Common myeloid progenitor, CD34-positive (primary cell): ENCODE measurements around the gene POU2F2.
A peak's percentile ranks its signal among the peaks of the same experiment; 100 is the strongest.

Source experiments
- CTCF ChIA-PET: fragments of 350-600 bp; sonication (Branson Sonifier 250); formaldehyde crosslinking; loops from one replicate; lab custom pipeline; 2021; ENCODE audit warnings: antibody characterized with exemption; lab: Charles Lee
- POLR2A ChIA-PET: fragments of 350-600 bp; sonication (Branson Sonifier 250); formaldehyde crosslinking; loops from one replicate; lab custom pipeline; 2021; ENCODE audit warnings: antibody characterized with exemption; lab: Charles Lee
- DNase-seq, 3 donors: peaks; one replicate each; pipeline versions ENCODE4 v3.0.0 to v3.0.0-alpha.2; 2013
- H3K27ac ChIP-seq, 2 experiments: 1 replicate in 1 of 2; 2 replicates in 1 of 2; pipeline ENCODE4 v1.7.0; 2013; ENCODE audit warnings: inconsistent platforms in 2 of 2, low read length in 2 of 2, mild to moderate bottlenecking in 2 of 2, low read depth in 1 of 2, moderate library complexity in 1 of 2; ENCODE audit not compliant: severe bottlenecking in 2 of 2, insufficient read depth in 1 of 2, poor library complexity in 1 of 2
- H3K27me3 ChIP-seq, 5 experiments: replicated peaks in 2 of 5; 1 replicate in 3 of 5; 2 replicates in 2 of 5; pipeline versions ENCODE4 v1.6.1 to v1.7.0; 2013; ENCODE audit warnings: low read length in 4 of 5, mild to moderate bottlenecking in 2 of 5, moderate library complexity in 2 of 5, inconsistent platforms in 1 of 5; ENCODE audit not compliant: insufficient read depth in 5 of 5, control insufficient read depth in 4 of 5
- H3K36me3 ChIP-seq, 4 experiments: 1 replicate in 2 of 4; 2 replicates in 2 of 4; pipeline versions ENCODE4 v1.6.1 to v1.7.0; 2013; ENCODE audit warnings: low read length in 3 of 4, control low read depth in 1 of 4, mild to moderate bottlenecking in 1 of 4; ENCODE audit not compliant: control insufficient read depth in 4 of 4, insufficient read depth in 4 of 4
- H3K4me1 ChIP-seq, 4 experiments: 1 replicate in 3 of 4; 2 replicates in 1 of 4; pipeline versions ENCODE4 v1.6.1 to v1.7.1; 2013; ENCODE audit warnings: low read length in 3 of 4, mild to moderate bottlenecking in 3 of 4, control low read depth in 1 of 4, inconsistent platforms in 1 of 4, moderate library complexity in 1 of 4; ENCODE audit not compliant: control insufficient read depth in 4 of 4, insufficient read depth in 4 of 4; ENCODE audit errors: control extremely low read depth in 1 of 4
- H3K4me3 ChIP-seq, 7 experiments: 1 replicate in 4 of 7; 2 replicates in 3 of 7; pipeline versions ENCODE4 v1.5.1 to v1.7.0; 2013; ENCODE audit warnings: mild to moderate bottlenecking in 7 of 7, low read length in 6 of 7, moderate library complexity in 6 of 7, inconsistent platforms in 2 of 7, low read depth in 2 of 7, control low read depth in 1 of 7; ENCODE audit not compliant: insufficient read depth in 4 of 7, control insufficient read depth in 1 of 7; ENCODE audit errors: extremely low read depth in 1 of 7
- H3K9me3 ChIP-seq, 5 experiments: 1 replicate in 4 of 5; 2 replicates in 1 of 5; pipeline versions ENCODE4 v1.6.1 to v1.7.1; 2013; ENCODE audit warnings: low read length in 4 of 5, mild to moderate bottlenecking in 2 of 5, inconsistent platforms in 1 of 5, low read depth in 1 of 5, moderate library complexity in 1 of 5; ENCODE audit not compliant: control insufficient read depth in 4 of 5, insufficient read depth in 2 of 5; ENCODE audit errors: control extremely low read depth in 1 of 5
- WGBS: methylation state at CpG from one replicate; pipeline ENCODE4 v1.1.5; 2013; ENCODE audit not compliant: insufficient coverage; 5-methylcytosine and 5-hydroxymethylcytosine counted together

POU2F2 gene

DNA sequence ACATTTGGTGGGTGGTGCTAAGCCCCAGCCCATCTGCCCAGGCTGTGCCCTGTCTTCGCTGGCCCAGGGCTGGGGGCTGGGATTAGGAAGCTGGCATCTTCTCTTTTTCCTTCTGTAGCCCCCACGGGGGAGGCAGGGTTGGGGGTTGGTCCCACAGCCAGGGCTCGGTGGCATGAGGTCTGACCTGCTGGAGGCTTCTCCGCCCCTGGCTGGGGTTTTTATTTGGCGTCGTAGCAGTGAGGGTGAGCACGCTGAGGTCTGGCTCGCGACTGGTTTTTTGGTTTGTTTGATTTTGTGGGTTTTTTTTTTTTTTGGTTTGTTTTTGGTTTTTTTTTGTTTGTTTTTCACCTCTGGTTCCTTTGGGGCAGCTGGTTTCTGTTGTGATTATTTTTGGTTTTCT lies 41.6 kb downstream of the POU2F2 start:
- Histone ChIP-seq H3K27me3 (no peaks in the 10 kb centered on the region), H3K9me3 (no peaks in the 10 kb centered on the region), H3K4me3 (no peak overlapping the region), H3K27ac (peak overlapping the region in 1 of 2 experiments; percentile 2), H3K36me3 (peaks cover 2 to 17% (median 8%) of the 10 kb centered on the region in 4 experiments), H3K4me1 (peaks cover 0 to 27% (median 10%) of the 10 kb centered on the region in 4 experiments)
- POLR2A ChIA-PET: no interaction called here
- DNase-seq: no peak
- WGBS: 83% methylated on average over 3 of the region's 9 CpGs
- CTCF ChIA-PET: interaction anchor here (0.6 kb wide), 1 partner anchor 727 kb away, joined by 3 read pairs; no protein-coding TSS in a partner anchor

DNA sequence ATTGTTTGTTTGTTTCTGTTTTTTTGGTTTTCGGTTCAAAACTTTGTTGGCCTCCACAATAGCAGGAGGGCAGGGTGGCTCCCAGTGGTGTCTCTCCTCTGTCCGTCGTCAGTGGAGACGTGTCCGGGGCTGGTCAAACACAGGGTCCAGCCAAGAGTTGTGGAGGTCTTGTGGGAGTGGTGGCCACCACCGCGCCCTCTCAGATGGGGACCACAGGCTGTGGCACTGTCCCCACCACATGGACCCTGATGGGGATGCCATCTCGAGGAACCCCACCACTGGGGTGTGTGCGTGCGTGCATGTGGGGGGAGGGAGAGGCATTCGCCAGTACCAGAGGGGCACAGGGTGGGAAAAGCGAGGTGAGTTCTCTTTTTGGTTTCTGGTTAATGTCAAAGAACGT lies 42.5 kb downstream of the POU2F2 start:
- peaks cover 2 to 10% (median 5%) of the 10 kb centered on the region in 4 experiments for H3K36me3 ChIP-seq
- no peak for DNase-seq
- H3K27ac ChIP-seq: no peak overlapping the region
- WGBS: 98% methylated on average over 6 of the region's 13 CpGs
- ChIA-PET POLR2A (no interaction called here), CTCF (no interaction called here)
- no peak overlapping the region for H3K4me3 ChIP-seq
- no peaks in the 10 kb centered on the region for H3K27me3 ChIP-seq
- H3K9me3 ChIP-seq: no peaks in the 10 kb centered on the region
- H3K4me1 ChIP-seq: peaks cover 0 to 27% (median 10%) of the 10 kb centered on the region in 4 experiments

DNA sequence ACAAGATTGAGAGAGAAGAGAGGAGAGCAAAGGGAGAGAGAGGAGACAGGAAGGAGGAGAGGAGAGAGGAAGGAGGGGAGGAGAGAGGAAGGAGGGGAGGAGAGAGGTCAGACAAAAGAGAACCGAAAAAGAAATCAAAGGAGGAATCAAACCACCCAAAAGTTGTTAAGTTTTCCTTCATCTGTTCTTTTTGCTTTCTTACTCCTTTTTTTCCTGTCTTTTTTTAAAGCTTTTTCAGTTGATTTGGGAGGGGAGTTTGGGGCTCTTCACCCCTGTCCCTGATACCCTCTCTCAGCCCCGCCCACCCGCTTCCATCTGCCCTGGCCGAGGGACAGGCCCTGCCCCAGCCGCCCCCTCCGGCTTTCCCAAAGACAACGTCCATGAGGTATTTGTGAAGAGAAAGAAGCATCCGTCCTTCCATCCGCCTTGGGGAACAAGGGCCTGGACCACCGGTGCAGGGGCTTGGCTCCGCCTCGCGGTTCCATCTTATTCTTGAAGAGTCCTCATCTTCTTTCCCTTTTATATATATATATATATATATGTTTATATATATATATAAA lies 43.0 kb downstream of the POU2F2 start:
- ChIA-PET CTCF (no interaction called here), POLR2A (no interaction called here)
- 90% methylated on average over 4 of the region's 13 CpGs for WGBS
- Histone ChIP-seq H3K4me3 (no peak overlapping the region), H3K27ac (no peak overlapping the region), H3K27me3 (no peaks in the 10 kb centered on the region), H3K9me3 (no peaks in the 10 kb centered on the region), H3K36me3 (peaks cover under 1 to 5% (median 3%) of the 10 kb centered on the region in 4 experiments), H3K4me1 (peaks cover 0 to 27% (median 10%) of the 10 kb centered on the region in 4 experiments)
- DNase-seq: no peak

DNA sequence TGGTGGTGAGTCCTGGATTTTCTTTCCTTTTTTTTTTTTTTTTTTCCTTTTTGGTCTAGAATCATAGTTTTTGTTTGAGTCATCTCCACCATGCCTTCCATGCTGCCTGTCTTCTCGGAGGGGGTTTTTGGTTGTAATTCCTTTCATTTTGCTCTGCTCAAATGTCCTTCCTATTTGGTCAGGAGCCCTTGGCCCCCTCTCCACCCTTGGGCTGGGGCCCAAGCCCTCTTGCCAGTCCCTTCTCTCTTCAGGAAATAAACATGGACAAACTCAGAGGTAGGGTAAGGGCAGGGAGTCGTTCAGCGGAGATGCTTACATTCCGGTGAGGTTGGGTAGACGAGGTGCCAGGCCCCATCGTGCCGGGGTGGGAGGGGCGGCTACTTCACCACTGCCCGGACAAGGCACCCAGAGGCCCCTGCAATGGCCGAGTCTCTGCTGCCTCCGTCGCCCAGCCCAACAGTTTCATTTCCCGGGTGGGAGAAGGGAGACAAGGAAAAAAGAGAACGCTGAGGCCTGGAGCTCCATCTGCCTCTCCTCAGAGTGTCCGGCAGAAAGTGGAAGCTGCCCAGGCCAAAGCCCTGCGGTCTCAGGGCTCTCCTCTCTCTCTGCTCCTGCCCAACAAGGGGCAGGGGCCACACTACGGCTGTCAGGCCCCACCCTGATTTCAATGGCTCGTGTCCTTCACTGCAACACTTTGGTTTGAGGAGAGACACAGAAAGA lies 43.6 kb downstream of the POU2F2 start:
- ChIA-PET CTCF (no interaction called here), POLR2A (no interaction called here)
- H3K4me1 ChIP-seq: peaks cover 0 to 27% (median 10%) of the 10 kb centered on the region in 4 experiments
- no peaks in the 10 kb centered on the region for H3K27me3 ChIP-seq
- H3K4me3 ChIP-seq: no peak overlapping the region
- no peaks in the 10 kb centered on the region for H3K9me3 ChIP-seq
- DNase-seq: no peak
- H3K36me3 ChIP-seq: peaks cover 0 to 4% (median 1%) of the 10 kb centered on the region in 4 experiments
- H3K27ac ChIP-seq: no peak overlapping the region
- WGBS: 93% methylated on average over 13 of the region's 18 CpGs

DNA sequence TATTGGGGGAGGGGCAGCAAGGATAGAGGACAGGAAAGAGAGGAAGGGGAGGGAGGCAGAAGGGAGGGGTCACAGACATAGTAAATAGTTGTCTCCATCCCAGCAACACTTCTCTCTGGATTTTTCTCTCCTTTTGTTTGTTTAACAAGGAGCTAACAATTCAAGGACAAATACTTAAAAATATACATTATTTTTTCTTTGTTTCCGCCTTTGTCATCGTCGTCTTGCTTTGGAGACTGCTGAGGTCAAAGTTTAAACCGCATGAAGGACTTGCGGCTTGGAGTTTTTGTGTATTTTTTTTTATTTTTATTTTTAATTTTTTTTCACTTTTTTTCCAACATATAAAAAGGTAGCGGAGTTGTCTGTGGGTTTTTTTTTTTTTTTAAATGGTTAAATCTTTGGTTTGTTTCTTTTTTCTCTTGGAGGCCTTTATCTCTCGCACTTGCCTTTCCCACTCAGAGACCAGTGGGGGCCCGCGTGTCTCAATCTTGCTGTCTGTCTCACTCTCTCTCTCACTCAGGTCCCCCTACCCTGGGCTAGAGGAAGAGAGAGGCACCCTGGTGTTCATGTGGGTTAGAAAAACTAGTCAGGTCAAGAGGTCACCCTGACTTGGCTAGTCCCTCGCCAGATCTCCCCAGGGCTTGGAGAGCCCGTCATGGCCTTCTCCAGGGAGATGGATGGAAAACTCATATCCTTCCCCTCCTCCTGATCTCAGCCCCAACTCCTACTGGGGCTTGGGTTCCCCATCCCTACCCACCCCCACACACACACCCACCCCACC lies 45.3 kb downstream of the POU2F2 start:
- CTCF ChIA-PET: no interaction called here

DNA sequence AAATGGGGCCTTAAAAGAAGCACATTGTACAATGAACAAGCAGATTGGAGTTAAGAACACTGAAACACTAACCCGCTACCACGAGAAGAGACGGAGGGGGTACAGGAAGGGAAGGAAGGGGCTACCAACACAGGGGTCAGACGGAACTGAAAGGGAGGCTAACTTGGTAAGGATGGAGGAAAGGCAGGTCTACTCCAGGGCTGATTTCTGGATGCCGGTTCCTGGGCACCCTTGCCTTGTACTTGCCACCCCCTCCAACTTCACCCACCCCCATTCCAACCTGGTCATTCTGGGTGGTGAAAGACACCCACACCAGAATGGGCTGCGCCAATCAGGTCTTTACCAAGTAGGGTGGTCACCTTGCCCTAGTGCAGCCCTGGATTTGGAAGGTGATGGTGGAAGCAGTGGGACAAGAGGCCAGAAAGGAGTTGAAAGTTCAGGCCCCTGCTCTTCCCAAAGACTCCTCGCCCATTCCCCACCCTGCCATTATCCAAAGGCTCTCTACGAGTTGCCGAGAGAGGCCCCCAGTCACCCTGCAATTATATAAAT lies 46.0 kb downstream of the POU2F2 start:
- WGBS: 100% methylated on average over 1 of the region's 9 CpGs
- POLR2A ChIA-PET: interaction anchor here (0.7 kb wide), 1 partner anchor 100 kb away, joined by 4 read pairs; no protein-coding TSS in a partner anchor
- Histone ChIP-seq H3K36me3 (peaks cover 0 to 13% (median 7%) of the 10 kb centered on the region in 4 experiments), H3K27ac (no peak overlapping the region), H3K4me3 (no peak overlapping the region), H3K27me3 (no peaks in the 10 kb centered on the region), H3K4me1 (peaks cover 0 to 14% (median 3%) of the 10 kb centered on the region in 4 experiments), H3K9me3 (no peaks in the 10 kb centered on the region)
- CTCF ChIA-PET: no interaction called here
- DNase-seq: no peak

More for the DNA sequence above, 45.3 kb downstream of the POU2F2 start:
- peaks cover 0 to 6% (median 3%) of the 10 kb centered on the region in 4 experiments for H3K36me3 ChIP-seq
- peaks cover 0 to 21% (median 7%) of the 10 kb centered on the region in 4 experiments for H3K4me1 ChIP-seq
- no peaks in the 10 kb centered on the region for H3K9me3 ChIP-seq
- no peak overlapping the region for H3K4me3 ChIP-seq
- no peak overlapping the region for H3K27ac ChIP-seq
- no peak for DNase-seq
- POLR2A ChIA-PET: interaction anchor here (0.7 kb wide), 1 partner anchor 99 kb away, joined by 4 read pairs; no protein-coding TSS in a partner anchor
- no CpG with 5 or more reads among the region's 11 CpGs for WGBS
- H3K27me3 ChIP-seq: no peaks in the 10 kb centered on the region
